ENCODE results near the gene KCNIP4. TPM values are rescaled to one million over a fixed set of nuclear protein-coding genes. Genes with fewer than 3 reads are reported as not detected.

The KCNIP4 gene
- polyA plus RNA-seq, 4 donors = 1.3 to 3.7 TPM; not detected in 2

- no peaks in the 10 kb centered on the region for H3K4me1 ChIP-seq (ENCODE audit: control insufficient read depth in 3 of 3, insufficient read depth in 2 of 3, low read depth in 1 of 3, low read length in 2 of 3)
- no peak overlapping the region for H3K4me3 ChIP-seq (ENCODE audit: low read depth in 1 of 3, low read length in 3 of 3)
- DNase-seq = no peak
- H3K36me3 ChIP-seq (ENCODE audit: control insufficient read depth in 3 of 3, insufficient read depth in 2 of 3, low read depth in 1 of 3, low read length in 3 of 3) = no peaks in the 10 kb centered on the region
- no peaks in the 10 kb centered on the region for H3K27me3 ChIP-seq (ENCODE audit: control insufficient read depth in 3 of 3, insufficient read depth in 3 of 3, low read length in 3 of 3)
- H3K27ac ChIP-seq (ENCODE audit: low read depth in 1 of 3, low read length in 2 of 3) = no peak overlapping the region
- peaks cover 0 to 11% of the 10 kb centered on the region in 2 donors for H3K9me3 ChIP-seq (ENCODE audit: control insufficient read depth in 2 of 2, insufficient read depth in 1 of 2, low read depth in 1 of 2, low read length in 1 of 2)
- 84 to 91% (median 85%) methylated on average over 2 of the region's 2 CpGs for WGBS, 3 donors
- FAIRE-seq = no peak
These were observed 51.8 kb downstream of the KCNIP4 start for GRCh38 chr4:21896767-21897166.

- FAIRE-seq = no peak
- H3K27me3 ChIP-seq (ENCODE audit: control insufficient read depth in 3 of 3, insufficient read depth in 3 of 3, low read length in 3 of 3) = no peaks in the 10 kb centered on the region
- DNase-seq = no peak
- H3K4me1 ChIP-seq (ENCODE audit: control insufficient read depth in 3 of 3, insufficient read depth in 2 of 3, low read depth in 1 of 3, low read length in 2 of 3) = no peaks in the 10 kb centered on the region
- H3K9me3 ChIP-seq (ENCODE audit: control insufficient read depth in 2 of 2, insufficient read depth in 1 of 2, low read depth in 1 of 2, low read length in 1 of 2) = peaks cover 0 to 5% of the 10 kb centered on the region in 2 donors
- H3K4me3 ChIP-seq (ENCODE audit: low read depth in 1 of 3, low read length in 3 of 3) = no peak overlapping the region
- H3K36me3 ChIP-seq (ENCODE audit: control insufficient read depth in 3 of 3, insufficient read depth in 2 of 3, low read depth in 1 of 3, low read length in 3 of 3) = no peaks in the 10 kb centered on the region
- H3K27ac ChIP-seq (ENCODE audit: low read depth in 1 of 3, low read length in 2 of 3) = no peak overlapping the region
- 66 to 78% (median 69%) methylated on average over 5 of the region's 5 CpGs for WGBS, 3 donors
These were observed 55.4 kb downstream of the KCNIP4 start for GRCh38 chr4:21893136-21893535.

DNA sequence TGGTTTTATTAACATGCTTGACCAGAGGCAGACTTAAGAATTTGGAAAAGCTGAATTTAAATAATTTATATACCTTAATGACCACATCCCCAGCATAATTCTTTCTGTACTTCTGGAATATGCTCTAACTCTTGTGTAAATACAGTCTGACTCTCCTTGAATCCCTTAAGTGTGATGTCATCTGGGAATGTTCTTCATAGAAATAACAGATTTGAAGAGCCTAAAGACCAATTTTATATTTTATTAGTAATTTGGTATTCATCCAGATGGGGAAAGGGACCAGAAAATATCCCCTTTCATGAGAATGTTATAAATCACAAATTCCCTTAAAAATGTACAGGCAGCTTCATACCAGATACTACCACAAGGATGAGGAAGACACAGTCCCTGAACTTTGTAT is 58.3 kb downstream of the KCNIP4 start:
- Histone ChIP-seq H3K36me3 (ENCODE audit: control insufficient read depth in 3 of 3, insufficient read depth in 2 of 3, low read depth in 1 of 3, low read length in 3 of 3) (no peaks in the 10 kb centered on the region), H3K27me3 (ENCODE audit: control insufficient read depth in 3 of 3, insufficient read depth in 3 of 3, low read length in 3 of 3) (no peaks in the 10 kb centered on the region), H3K27ac (ENCODE audit: low read depth in 1 of 3, low read length in 2 of 3) (no peak overlapping the region), H3K4me3 (ENCODE audit: low read depth in 1 of 3, low read length in 3 of 3) (no peak overlapping the region), H3K4me1 (ENCODE audit: control insufficient read depth in 3 of 3, insufficient read depth in 2 of 3, low read depth in 1 of 3, low read length in 2 of 3) (no peaks in the 10 kb centered on the region), H3K9me3 (ENCODE audit: control insufficient read depth in 2 of 2, insufficient read depth in 1 of 2, low read depth in 1 of 2, low read length in 1 of 2) (no peaks in the 10 kb centered on the region)
- DNase-seq = no peak
- no peak for FAIRE-seq

GRCh38 chr4:21888195-21888976 is 60.2 kb downstream of the KCNIP4 start:
- no peak for DNase-seq
- no peaks in the 10 kb centered on the region for H3K9me3 ChIP-seq (ENCODE audit: control insufficient read depth in 2 of 2, insufficient read depth in 1 of 2, low read depth in 1 of 2, low read length in 1 of 2)
- no peak for FAIRE-seq
- 52 to 69% (median 58%) methylated on average over 3 of the region's 3 CpGs for WGBS, 3 donors
- H3K4me3 ChIP-seq (ENCODE audit: low read depth in 1 of 3, low read length in 3 of 3) = no peak overlapping the region
- no peaks in the 10 kb centered on the region for H3K36me3 ChIP-seq (ENCODE audit: control insufficient read depth in 3 of 3, insufficient read depth in 2 of 3, low read depth in 1 of 3, low read length in 3 of 3)
- H3K4me1 ChIP-seq (ENCODE audit: control insufficient read depth in 3 of 3, insufficient read depth in 2 of 3, low read depth in 1 of 3, low read length in 2 of 3) = no peaks in the 10 kb centered on the region
- no peak overlapping the region for H3K27ac ChIP-seq (ENCODE audit: low read depth in 1 of 3, low read length in 2 of 3)
- H3K27me3 ChIP-seq (ENCODE audit: control insufficient read depth in 3 of 3, insufficient read depth in 3 of 3, low read length in 3 of 3) = no peaks in the 10 kb centered on the region

- FAIRE-seq = no peak
- Histone ChIP-seq H3K4me3 (ENCODE audit: low read depth in 1 of 3, low read length in 3 of 3) (no peak overlapping the region), H3K27ac (ENCODE audit: low read depth in 1 of 3, low read length in 2 of 3) (no peak overlapping the region), H3K4me1 (ENCODE audit: control insufficient read depth in 3 of 3, insufficient read depth in 2 of 3, low read depth in 1 of 3, low read length in 2 of 3) (no peaks in the 10 kb centered on the region), H3K36me3 (ENCODE audit: control insufficient read depth in 3 of 3, insufficient read depth in 2 of 3, low read depth in 1 of 3, low read length in 3 of 3) (no peaks in the 10 kb centered on the region), H3K9me3 (ENCODE audit: control insufficient read depth in 2 of 2, insufficient read depth in 1 of 2, low read depth in 1 of 2, low read length in 1 of 2) (no peaks in the 10 kb centered on the region), H3K27me3 (ENCODE audit: control insufficient read depth in 3 of 3, insufficient read depth in 3 of 3, low read length in 3 of 3) (no peaks in the 10 kb centered on the region)
- no peak for DNase-seq
- WGBS, 3 donors = 63 to 77% (median 74%) methylated on average over 1 of the region's 1 CpG
These were observed 61.1 kb downstream of the KCNIP4 start for GRCh38 chr4:21887481-21887880.

GRCh38 chr4:21885770-21886169 is 62.8 kb downstream of the KCNIP4 start:
- no peaks in the 10 kb centered on the region for H3K4me1 ChIP-seq (ENCODE audit: control insufficient read depth in 3 of 3, insufficient read depth in 2 of 3, low read depth in 1 of 3, low read length in 2 of 3)
- H3K36me3 ChIP-seq (ENCODE audit: control insufficient read depth in 3 of 3, insufficient read depth in 2 of 3, low read depth in 1 of 3, low read length in 3 of 3) = no peaks in the 10 kb centered on the region
- no peaks in the 10 kb centered on the region for H3K27me3 ChIP-seq (ENCODE audit: control insufficient read depth in 3 of 3, insufficient read depth in 3 of 3, low read length in 3 of 3)
- DNase-seq = no peak
- no peak for FAIRE-seq
- WGBS, 3 donors = 83 to 92% (median 88%) methylated on average over 5 of the region's 5 CpGs
- H3K4me3 ChIP-seq (ENCODE audit: low read depth in 1 of 3, low read length in 3 of 3) = no peak overlapping the region
- H3K27ac ChIP-seq (ENCODE audit: low read depth in 1 of 3, low read length in 2 of 3) = no peak overlapping the region
- H3K9me3 ChIP-seq (ENCODE audit: control insufficient read depth in 2 of 2, insufficient read depth in 1 of 2, low read depth in 1 of 2, low read length in 1 of 2) = no peaks in the 10 kb centered on the region

GRCh38 chr4:21885241-21885640 is 63.3 kb downstream of the KCNIP4 start:
- no peak for DNase-seq
- no peak overlapping the region for H3K4me3 ChIP-seq (ENCODE audit: low read depth in 1 of 3, low read length in 3 of 3)
- H3K9me3 ChIP-seq (ENCODE audit: control insufficient read depth in 2 of 2, insufficient read depth in 1 of 2, low read depth in 1 of 2, low read length in 1 of 2) = no peaks in the 10 kb centered on the region
- no peaks in the 10 kb centered on the region for H3K4me1 ChIP-seq (ENCODE audit: control insufficient read depth in 3 of 3, insufficient read depth in 2 of 3, low read depth in 1 of 3, low read length in 2 of 3)
- H3K36me3 ChIP-seq (ENCODE audit: control insufficient read depth in 3 of 3, insufficient read depth in 2 of 3, low read depth in 1 of 3, low read length in 3 of 3) = no peaks in the 10 kb centered on the region
- H3K27ac ChIP-seq (ENCODE audit: low read depth in 1 of 3, low read length in 2 of 3) = no peak overlapping the region
- 67 to 73% (median 69%) methylated on average over 2 of the region's 2 CpGs for WGBS, 3 donors
- no peaks in the 10 kb centered on the region for H3K27me3 ChIP-seq (ENCODE audit: control insufficient read depth in 3 of 3, insufficient read depth in 3 of 3, low read length in 3 of 3)
- FAIRE-seq = no peak

GRCh38 chr4:21884615-21885014 is 64.0 kb downstream of the KCNIP4 start:
- H3K4me3 ChIP-seq (ENCODE audit: low read depth in 1 of 3, low read length in 3 of 3) = no peak overlapping the region
- no peaks in the 10 kb centered on the region for H3K27me3 ChIP-seq (ENCODE audit: control insufficient read depth in 3 of 3, insufficient read depth in 3 of 3, low read length in 3 of 3)
- 61 to 76% (median 66%) methylated on average over 2 of the region's 2 CpGs for WGBS, 3 donors
- no peak overlapping the region for H3K27ac ChIP-seq (ENCODE audit: low read depth in 1 of 3, low read length in 2 of 3)
- H3K36me3 ChIP-seq (ENCODE audit: control insufficient read depth in 3 of 3, insufficient read depth in 2 of 3, low read depth in 1 of 3, low read length in 3 of 3) = no peaks in the 10 kb centered on the region
- H3K9me3 ChIP-seq (ENCODE audit: control insufficient read depth in 2 of 2, insufficient read depth in 1 of 2, low read depth in 1 of 2, low read length in 1 of 2) = no peaks in the 10 kb centered on the region
- no peak for DNase-seq
- H3K4me1 ChIP-seq (ENCODE audit: control insufficient read depth in 3 of 3, insufficient read depth in 2 of 3, low read depth in 1 of 3, low read length in 2 of 3) = no peaks in the 10 kb centered on the region
- FAIRE-seq = no peak
